Lower leg skin (tissue), 4 donors: Measurements from ENCODE around the gene WEE1. TPM values are rescaled to one million over a fixed set of nuclear protein-coding genes. Genes with fewer than 3 reads are reported as not detected.
A peak's percentile ranks its signal among the peaks of the same experiment; 100 is the strongest.

Experiments
- DNase-seq, 2 donors: peaks; one replicate each; pipeline ENCODE4 v3.0.0-alpha.2; 2019; ENCODE audit warnings: low spot score in 2 of 2
- H3K4me3 ChIP-seq: fragments of 200-600 bp; sonication (generic); 2 replicates; pipeline ENCODE4 v1.5.1; 2017; ENCODE audit warnings: mild to moderate bottlenecking, low read depth; ENCODE audit not compliant: poor library complexity, severe bottlenecking
- CTCF ChIP-seq, 3 donors: fragments of 450-650 bp; IDR thresholded peaks; one replicate each; pipeline ENCODE4 v1.5.1; 2016; ENCODE audit warnings: antibody characterized with exemption in 3 of 3, mild to moderate bottlenecking in 3 of 3, moderate library complexity in 2 of 3
- POLR2A ChIP-seq, 2 donors: fragments of 450-650 bp; IDR thresholded peaks; one replicate each; pipeline ENCODE4 v1.6.1; 2016 to 2017; ENCODE audit warnings: antibody characterized with exemption in 2 of 2, mild to moderate bottlenecking in 1 of 2, moderate library complexity in 1 of 2
- WGBS, 2 donors: methylation state at CpG; one replicate each; pipeline ENCODE4 v1.1.5; 2018; 5-methylcytosine and 5-hydroxymethylcytosine counted together
- intact Hi-C: fragments of 100-400 bp; cut with DNase I; formaldehyde crosslinking; loops from one replicate; pipeline ENCODE4 v1.15.0; 2023; ENCODE audit warnings: low total_unique reads
- total RNA-seq, 4 donors: library from RNA; depleted of rRNA; stranded (reverse); fragments of >200 nt; gene quantifications; one replicate each; pipeline ENCODE4 v1.1.0, GENCODE V29; 2016

The WEE1 gene
- total RNA-seq, 4 donors from 2014 or later = 67.5 to 135 (median 107) TPM

GRCh38 chr11:9613830-9614762, 40.6 kb downstream of the WEE1 start:
- H3K4me3 ChIP-seq = peak overlapping the region; percentile 27
- TF ChIP-seq POLR2A (IDR thresholded peaks at IDR 0.05) = no peak
- TF ChIP-seq CTCF (IDR thresholded peaks at IDR 0.05) = peak in 1 of 3 donors; percentile 81
- peak; percentile 74 to 97 for DNase-seq
- WGBS, 2 donors = 0 to 2% methylated on average over 34 to 49 of the region's 54 CpGs
- intact Hi-C loops = loop anchor here (5.0 kb wide), 1 partner anchor 123 kb away; no protein-coding TSS in a partner anchor

GRCh38 chr11:9615031-9615451, 41.6 kb downstream of the WEE1 start:
- peak in 1 of 2 donors; percentile 81 for DNase-seq
- WGBS, 2 donors = 64 to 69% methylated on average over 2 of the region's 2 CpGs

GRCh38 chr11:9616042-9616675, 42.7 kb downstream of the WEE1 start:
- DNase-seq = peak in 1 of 2 donors; percentile 34
- intact Hi-C loops = no loop called here
- TF ChIP-seq POLR2A (IDR thresholded peaks at IDR 0.05) (no peak), CTCF (IDR thresholded peaks at IDR 0.05) (no peak)
- 45 to 58% methylated on average over 2 of the region's 2 CpGs for WGBS, 2 donors
- no peak overlapping the region for H3K4me3 ChIP-seq

More at GRCh38 chr11:9615031-9615451, 41.6 kb downstream of the WEE1 start:
- no peak overlapping the region for H3K4me3 ChIP-seq
- no peak for TF ChIP-seq POLR2A (IDR thresholded peaks at IDR 0.05)
- no peak for TF ChIP-seq CTCF (IDR thresholded peaks at IDR 0.05)
- intact Hi-C loops = no loop called here

- WGBS, 2 donors = 94 to 95% methylated on average over 4 of the region's 4 CpGs
- no peak overlapping the region for H3K4me3 ChIP-seq
- intact Hi-C loops = no loop called here
- TF ChIP-seq CTCF (IDR thresholded peaks at IDR 0.05) (no peak), POLR2A (IDR thresholded peaks at IDR 0.05) (no peak)
- peak in 1 of 2 donors; percentile 43 for DNase-seq
Observed at GRCh38 chr11:9616858-9617257, 43.4 kb downstream of the WEE1 start.

GRCh38 chr11:9617940-9618339, 44.5 kb downstream of the WEE1 start:
- DNase-seq = no peak
- TF ChIP-seq POLR2A (IDR thresholded peaks at IDR 0.05) (no peak), CTCF (IDR thresholded peaks at IDR 0.05) (no peak)
- intact Hi-C loops = no loop called here
- H3K4me3 ChIP-seq = no peak overlapping the region
- 37 to 58% methylated on average over 5 of the region's 5 CpGs for WGBS, 2 donors
